HCT116 (cell line): ENCODE results near the gene EHD4. TPM values are rescaled to one million over a fixed set of nuclear protein-coding genes. Genes with fewer than 3 reads are reported as not detected.
A peak's percentile ranks its signal among the peaks of the same experiment; 100 is the strongest.

Experiments
- ATAC-seq: fragments of 200-7000 bp; cut with Tn5 transposase; 2 replicates; pipeline ENCODE4 v1.9.1; 2020; ENCODE audit warnings: mild to moderate bottlenecking, moderate library complexity
- BruUV-seq: library from RNA; stranded (reverse); fragments of 400-500 nt; replicated peaks from 2 replicates; lab custom pipeline; 2021; lab: Mats Ljungman, UMichigan
- CTCF ChIA-PET: fragments of 300-600 bp; sonication (Branson Sonifier 250); formaldehyde crosslinking; loops from one replicate; lab custom pipeline; 2021; ENCODE audit warnings: antibody characterized with exemption; lab: Charles Lee
- POLR2A ChIA-PET: fragments of 300-600, 350-600 bp; sonication (Branson Sonifier 250); formaldehyde crosslinking; loops from one replicate; lab custom pipeline; 2021; ENCODE audit warnings: antibody characterized with exemption; lab: Charles Lee
- RAD21 ChIA-PET, 2 experiments: fragments of 300-600 bp; sonication (Branson Sonifier 250); formaldehyde crosslinking; loops; one replicate each; lab custom pipeline; 2023; ENCODE audit warnings: low total read pairs in 2 of 2; ENCODE audit not compliant: uncharacterized antibody in 2 of 2, unreplicated experiment in 2 of 2, low non-redundant PET in 1 of 2; lab: Charles Lee
- DNase-seq: peaks from one replicate; pipeline ENCODE4 v3.0.0-alpha.2; 2010; ENCODE audit warnings: low read depth, low spot score
- H2AFZ ChIP-seq: fragments of 200-600 bp; shearing (Covaris generic), sonication (generic); 2 replicates; pipeline ENCODE4 v1.6.1; 2017; ENCODE audit warnings: low read depth, mixed run types, mixed read lengths, antibody characterized with exemption, low read length; ENCODE audit not compliant: poor library complexity, severe bottlenecking
- H3K27ac ChIP-seq: 2 replicates; pipeline ENCODE4 v1.5.1; 2012; ENCODE audit warnings: low read depth, low read length
- H3K27me3 ChIP-seq: fragments of 200-600 bp; sonication (generic); 2 replicates; pipeline ENCODE4 v1.6.1; 2016; ENCODE audit warnings: mixed run types, low read length, mixed read lengths; ENCODE audit not compliant: insufficient read depth
- H3K36me3 ChIP-seq, 2 experiments: fragments of 200-500 bp in 1 of 2; fragments of 200-600 bp in 1 of 2; sonication (Bioruptor generic) in 1 of 2; sonication (generic) in 1 of 2; 2 replicates each; pipeline versions ENCODE4 v1.5.1 to v1.6.1; 2014 to 2016; ENCODE audit warnings: low read length in 2 of 2, inconsistent platforms in 1 of 2, mixed read lengths in 1 of 2, mixed run types in 1 of 2; ENCODE audit not compliant: insufficient read depth in 2 of 2, control insufficient read depth in 1 of 2
- H3K4me1 ChIP-seq, 2 experiments: fragments of 200-600 bp in 1 of 2; sonication (generic) in 1 of 2; 2 replicates each; pipeline versions ENCODE4 v1.5.1 to v1.6.1; 2012 to 2017; ENCODE audit warnings: low read length in 2 of 2, inconsistent platforms in 1 of 2, mild to moderate bottlenecking in 1 of 2, mixed read lengths in 1 of 2, mixed run types in 1 of 2, moderate library complexity in 1 of 2; ENCODE audit not compliant: insufficient read depth in 2 of 2, control insufficient read depth in 1 of 2
- H3K4me2 ChIP-seq: fragments of 200-600 bp; sonication (generic); 2 replicates; pipeline ENCODE4 v1.6.1; 2017; ENCODE audit warnings: mixed run types, low read length, mixed read lengths
- H3K4me3 ChIP-seq, 2 experiments: fragments of 200-600 bp in 1 of 2; sonication (generic) in 1 of 2; replicated peaks in 1 of 2; 2 replicates each; pipeline ENCODE4 v1.5.1; 2011 to 2016; ENCODE audit warnings: low read length in 2 of 2, control low read depth in 1 of 2, low read depth in 1 of 2, mild to moderate bottlenecking in 1 of 2, mixed read lengths in 1 of 2, mixed run types in 1 of 2
- H3K79me2 ChIP-seq: fragments of 200-600 bp; sonication (generic); 2 replicates; pipeline ENCODE4 v1.6.1; 2017; ENCODE audit warnings: mild to moderate bottlenecking, mixed run types, low read length, moderate library complexity, mixed read lengths; ENCODE audit not compliant: insufficient read depth
- H3K9ac ChIP-seq: fragments of 200-600 bp; sonication (generic); 2 replicates; pipeline ENCODE4 v1.6.1; 2016; ENCODE audit warnings: low read length, mixed read lengths
- H3K9me2 ChIP-seq: fragments of 200-600 bp; sonication (generic), shearing (Covaris generic); 2 replicates; pipeline ENCODE4 v1.6.1; 2017; ENCODE audit warnings: mixed run types, mild to moderate bottlenecking, moderate library complexity; ENCODE audit not compliant: insufficient read depth
- H3K9me3 ChIP-seq, 2 experiments: fragments of 200-500 bp in 1 of 2; fragments of 200-600 bp in 1 of 2; sonication (Bioruptor generic) in 1 of 2; sonication (generic) in 1 of 2; 2 replicates each; pipeline ENCODE4 v1.6.1; 2014 to 2017; ENCODE audit warnings: low read length in 2 of 2, mixed read lengths in 2 of 2, inconsistent platforms in 1 of 2, low read depth in 1 of 2, mild to moderate bottlenecking in 1 of 2, mixed run types in 1 of 2, moderate library complexity in 1 of 2; ENCODE audit not compliant: control insufficient read depth in 1 of 2, insufficient read depth in 1 of 2
- H4K20me1 ChIP-seq: fragments of 200-600 bp; sonication (generic), shearing (Covaris generic); 2 replicates; pipeline ENCODE4 v1.6.1; 2017; ENCODE audit warnings: mixed run types, mild to moderate bottlenecking, moderate library complexity; ENCODE audit not compliant: insufficient read depth
- CBX3 ChIP-seq: IDR thresholded peaks from 2 replicates; pipeline ENCODE4 v1.6.1; 2012; ENCODE audit warnings: low read depth
- EZH2phosphoT487 ChIP-seq: fragments of 200-600 bp; IDR thresholded peaks from 2 replicates; pipeline ENCODE4 v1.6.1; 2018; ENCODE audit warnings: antibody characterized with exemption, borderline replicate concordance
- FOSL1 ChIP-seq: IDR thresholded peaks from 2 replicates; pipeline ENCODE4 v1.6.1; 2012; ENCODE audit warnings: low read depth
- JUND ChIP-seq: IDR thresholded peaks from 2 replicates; pipeline ENCODE4 v1.6.1; 2012
- POLR2A ChIP-seq: IDR thresholded peaks from 2 replicates; pipeline ENCODE4 v1.7.0; 2011; ENCODE audit warnings: borderline replicate concordance; ENCODE audit not compliant: insufficient read depth, insufficient read length; ENCODE audit errors: extremely low read depth
- POLR2AphosphoS5 ChIP-seq: IDR thresholded peaks from 2 replicates; pipeline ENCODE4 v1.6.1; 2011; ENCODE audit warnings: mild to moderate bottlenecking, low read depth, low read length, moderate library complexity
- SIN3A ChIP-seq: IDR thresholded peaks from 2 replicates; pipeline ENCODE4 v1.6.1; 2012; ENCODE audit warnings: low read depth
- SP1 ChIP-seq: IDR thresholded peaks from 2 replicates; pipeline ENCODE4 v1.6.1; 2012; ENCODE audit warnings: low read depth
- TCF7L2 ChIP-seq: IDR thresholded peaks from 2 replicates; pipeline ENCODE4 v1.7.0; 2011; ENCODE audit warnings: borderline replicate concordance, inconsistent platforms; ENCODE audit not compliant: insufficient read depth, insufficient read length; ENCODE audit errors: extremely low read depth
- ZFX ChIP-seq: fragments of 450-650 bp; IDR thresholded peaks from 2 replicates; pipeline ENCODE4 v1.6.1; 2017
- intact Hi-C: fragments of 100-400 bp; cut with micrococcal nuclease; formaldehyde crosslinking; loops from 2 replicates; pipeline ENCODE4 v1.10.0; 2022
- total RNA-seq: library from RNA; stranded (reverse); gene quantifications from one replicate; pipeline ENCODE4 v1.2.1, GENCODE V29; 2021; ENCODE audit not compliant: unreplicated experiment
- TF ChIP-seq, protein P1 (sequence below): IDR thresholded peaks from 2 replicates; pipeline ENCODE4 v1.6.1; 2012
- TF ChIP-seq, protein P2 (sequence below), 3 experiments: fragments of 200-600 bp in 1 of 3; sonication (generic) in 1 of 3; IDR thresholded peaks in 2 of 3; conservative IDR thresholded peaks in 1 of 3; 2 replicates each; pipeline ENCODE4 v1.5.1; 2012 to 2017; ENCODE audit warnings: low read depth in 2 of 3, low read length in 2 of 3, antibody characterized with exemption in 1 of 3, borderline replicate concordance in 1 of 3, control low read depth in 1 of 3, mild to moderate bottlenecking in 1 of 3, mixed read lengths in 1 of 3, mixed run types in 1 of 3, moderate library complexity in 1 of 3; ENCODE audit not compliant: insufficient read depth in 1 of 3
- TF ChIP-seq, protein P3 (sequence below): IDR thresholded peaks from 2 replicates; pipeline ENCODE4 v1.6.1; 2012; ENCODE audit warnings: low read depth

The EHD4 gene
- total RNA-seq, 1 experiment from 2014 or later: 28.0 TPM

DNA sequence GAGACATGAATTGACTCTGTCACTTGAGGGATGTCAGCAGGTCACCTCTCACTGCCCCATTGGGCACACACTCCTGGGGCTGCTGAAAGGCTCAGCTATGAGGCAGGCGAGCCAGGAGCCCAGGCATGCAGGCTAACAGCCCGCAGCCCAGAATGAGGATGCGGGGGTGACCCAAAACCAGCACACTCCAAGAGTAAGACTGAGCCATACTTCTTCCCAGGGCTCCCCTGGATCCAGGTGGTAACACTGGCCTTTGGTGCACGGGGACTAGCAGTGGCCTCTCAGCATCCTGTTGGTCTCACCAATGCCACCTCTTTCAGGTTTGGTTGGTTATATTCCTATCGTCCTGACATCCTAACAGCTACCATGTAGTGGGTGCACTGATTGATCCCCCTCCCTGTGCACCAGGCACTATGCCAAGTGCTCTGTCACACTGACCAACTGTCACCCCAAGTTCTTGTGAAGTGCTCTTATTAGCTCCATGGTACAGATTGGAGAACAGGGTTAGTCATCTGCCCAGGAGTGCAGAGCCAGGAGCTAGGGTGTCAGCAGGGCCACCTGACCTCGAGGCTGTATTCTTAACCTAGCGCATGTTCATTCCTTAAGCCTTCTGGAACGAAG, 53.7 kb downstream of the EHD4 start:
- Histone ChIP-seq H3K9me2 (no peaks in the 10 kb centered on the region), H2AFZ (no peak overlapping the region), H4K20me1 (no peaks in the 10 kb centered on the region), H3K9ac (peak overlapping the region; percentile 51; the same call in 1 of the 2 replicates), H3K4me3 (no peak overlapping the region), H3K4me2 (no peak overlapping the region), H3K36me3 (peaks cover 2 to 34% of the 10 kb centered on the region in 2 experiments; a peak in 2 of 4 replicates), H3K27me3 (no peaks in the 10 kb centered on the region), H3K4me1 (peaks cover 11 to 26% of the 10 kb centered on the region in 2 experiments), H3K27ac (no peak overlapping the region), H3K79me2 (peaks cover 22% of the 10 kb centered on the region; the same call in 1 of the 2 replicates), H3K9me3 (no peaks in the 10 kb centered on the region)
- BruUV-seq: no TSS peak
- RAD21 ChIA-PET: no interaction called here
- ATAC-seq (no peak), DNase-seq (no peak)
- no peak for TF ChIP-seq EZH2phosphoT487
- TF ChIP-seq POLR2A: no peak
- CTCF ChIA-PET: no interaction called here
- POLR2A ChIA-PET: interaction anchor here (1.1 kb wide), 1 partner anchor 16 kb away, joined by 3 read pairs; no protein-coding TSS in a partner anchor
- intact Hi-C loops: no loop called here

DNA sequence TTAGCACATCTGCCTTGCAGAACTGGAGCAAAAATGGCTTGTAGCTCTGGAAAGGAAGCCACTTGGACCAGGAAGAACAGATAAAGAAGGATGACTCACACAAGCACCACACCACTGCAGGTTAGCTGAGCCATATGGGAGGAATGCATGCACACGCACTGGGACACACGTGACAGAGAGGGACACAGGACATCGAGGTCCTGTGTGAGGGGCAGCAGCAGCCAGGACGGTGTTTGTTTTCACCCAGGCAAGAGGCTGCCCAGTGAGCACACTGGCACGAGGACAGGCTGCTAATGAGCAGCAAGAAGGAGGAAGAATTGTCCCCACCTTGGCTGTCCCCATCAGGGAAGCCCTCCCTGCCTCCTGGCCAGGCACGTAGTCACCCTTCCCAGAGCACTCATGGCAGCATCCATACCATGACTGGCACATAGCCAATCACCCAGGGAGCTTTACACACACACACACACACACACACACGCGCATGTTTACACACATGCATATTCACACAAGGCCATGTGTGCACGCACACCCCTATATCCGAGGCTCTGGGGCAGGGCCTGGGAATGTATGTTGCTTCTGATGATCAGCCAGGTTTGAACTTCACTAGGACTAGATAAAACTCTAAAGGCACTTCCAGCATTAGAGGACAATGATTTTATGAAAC, 54.5 kb downstream of the EHD4 start:
- DNase-seq (peak; percentile 57), ATAC-seq (peak; percentile 97)
- peak overlapping the region; percentile 51 for H3K9ac ChIP-seq
- ChIA-PET CTCF (interaction anchor here (2.9 kb wide), 1 partner anchor 13 kb away, joined by 15 read pairs; no protein-coding TSS in a partner anchor), RAD21 (no interaction called here), POLR2A (no interaction called here)
- H3K9me3 ChIP-seq: no peaks in the 10 kb centered on the region
- no peaks in the 10 kb centered on the region for H4K20me1 ChIP-seq
- no peak overlapping the region for H2AFZ ChIP-seq
- H3K4me2 ChIP-seq: peak overlapping the region; percentile 66
- peaks cover 22% of the 10 kb centered on the region; the same call in 1 of the 2 replicates for H3K79me2 ChIP-seq
- intact Hi-C loops: no loop called here
- H3K9me2 ChIP-seq: no peaks in the 10 kb centered on the region
- BruUV-seq: no TSS peak
- no peaks in the 10 kb centered on the region for H3K27me3 ChIP-seq
- TF ChIP-seq SIN3A (no peak), ZFX (no peak), JUND (peak; percentile 88), SP1 (peak; percentile 71), FOSL1 (peak; percentile 89), POLR2AphosphoS5 (peak; percentile 36; the same call in 1 of the 2 replicates), CBX3 (peak; percentile 86; the same call in 1 of the 2 replicates), TCF7L2 (no peak)
- TF ChIP-seq, protein P1, sequence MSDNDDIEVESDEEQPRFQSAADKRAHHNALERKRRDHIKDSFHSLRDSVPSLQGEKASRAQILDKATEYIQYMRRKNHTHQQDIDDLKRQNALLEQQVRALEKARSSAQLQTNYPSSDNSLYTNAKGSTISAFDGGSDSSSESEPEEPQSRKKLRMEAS: peak; percentile 97
- TF ChIP-seq, protein P2, sequence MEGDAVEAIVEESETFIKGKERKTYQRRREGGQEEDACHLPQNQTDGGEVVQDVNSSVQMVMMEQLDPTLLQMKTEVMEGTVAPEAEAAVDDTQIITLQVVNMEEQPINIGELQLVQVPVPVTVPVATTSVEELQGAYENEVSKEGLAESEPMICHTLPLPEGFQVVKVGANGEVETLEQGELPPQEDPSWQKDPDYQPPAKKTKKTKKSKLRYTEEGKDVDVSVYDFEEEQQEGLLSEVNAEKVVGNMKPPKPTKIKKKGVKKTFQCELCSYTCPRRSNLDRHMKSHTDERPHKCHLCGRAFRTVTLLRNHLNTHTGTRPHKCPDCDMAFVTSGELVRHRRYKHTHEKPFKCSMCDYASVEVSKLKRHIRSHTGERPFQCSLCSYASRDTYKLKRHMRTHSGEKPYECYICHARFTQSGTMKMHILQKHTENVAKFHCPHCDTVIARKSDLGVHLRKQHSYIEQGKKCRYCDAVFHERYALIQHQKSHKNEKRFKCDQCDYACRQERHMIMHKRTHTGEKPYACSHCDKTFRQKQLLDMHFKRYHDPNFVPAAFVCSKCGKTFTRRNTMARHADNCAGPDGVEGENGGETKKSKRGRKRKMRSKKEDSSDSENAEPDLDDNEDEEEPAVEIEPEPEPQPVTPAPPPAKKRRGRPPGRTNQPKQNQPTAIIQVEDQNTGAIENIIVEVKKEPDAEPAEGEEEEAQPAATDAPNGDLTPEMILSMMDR (IDR thresholded peaks at IDR 0.05 in 2 of 3, conservative IDR thresholded peaks at IDR 0.05 in 1 of 3; ENCODE audit: borderline replicate concordance in 1 of 3, insufficient read depth in 1 of 3, low read depth in 2 of 3, low read length in 2 of 3): no peak
- TF ChIP-seq, protein P3, sequence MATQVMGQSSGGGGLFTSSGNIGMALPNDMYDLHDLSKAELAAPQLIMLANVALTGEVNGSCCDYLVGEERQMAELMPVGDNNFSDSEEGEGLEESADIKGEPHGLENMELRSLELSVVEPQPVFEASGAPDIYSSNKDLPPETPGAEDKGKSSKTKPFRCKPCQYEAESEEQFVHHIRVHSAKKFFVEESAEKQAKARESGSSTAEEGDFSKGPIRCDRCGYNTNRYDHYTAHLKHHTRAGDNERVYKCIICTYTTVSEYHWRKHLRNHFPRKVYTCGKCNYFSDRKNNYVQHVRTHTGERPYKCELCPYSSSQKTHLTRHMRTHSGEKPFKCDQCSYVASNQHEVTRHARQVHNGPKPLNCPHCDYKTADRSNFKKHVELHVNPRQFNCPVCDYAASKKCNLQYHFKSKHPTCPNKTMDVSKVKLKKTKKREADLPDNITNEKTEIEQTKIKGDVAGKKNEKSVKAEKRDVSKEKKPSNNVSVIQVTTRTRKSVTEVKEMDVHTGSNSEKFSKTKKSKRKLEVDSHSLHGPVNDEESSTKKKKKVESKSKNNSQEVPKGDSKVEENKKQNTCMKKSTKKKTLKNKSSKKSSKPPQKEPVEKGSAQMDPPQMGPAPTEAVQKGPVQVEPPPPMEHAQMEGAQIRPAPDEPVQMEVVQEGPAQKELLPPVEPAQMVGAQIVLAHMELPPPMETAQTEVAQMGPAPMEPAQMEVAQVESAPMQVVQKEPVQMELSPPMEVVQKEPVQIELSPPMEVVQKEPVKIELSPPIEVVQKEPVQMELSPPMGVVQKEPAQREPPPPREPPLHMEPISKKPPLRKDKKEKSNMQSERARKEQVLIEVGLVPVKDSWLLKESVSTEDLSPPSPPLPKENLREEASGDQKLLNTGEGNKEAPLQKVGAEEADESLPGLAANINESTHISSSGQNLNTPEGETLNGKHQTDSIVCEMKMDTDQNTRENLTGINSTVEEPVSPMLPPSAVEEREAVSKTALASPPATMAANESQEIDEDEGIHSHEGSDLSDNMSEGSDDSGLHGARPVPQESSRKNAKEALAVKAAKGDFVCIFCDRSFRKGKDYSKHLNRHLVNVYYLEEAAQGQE: no peak
- no peak overlapping the region; a peak in 1 of 4 replicates for H3K4me3 ChIP-seq
- H3K36me3 ChIP-seq: peaks cover 2 to 27% of the 10 kb centered on the region in 2 experiments; a peak in 2 of 4 replicates
- peak overlapping the region; percentile 58 for H3K27ac ChIP-seq
- H3K4me1 ChIP-seq: peaks cover 11 to 26% of the 10 kb centered on the region in 2 experiments
